Parathyroid adenoma (tissue), 2 donors: ENCODE data around the gene MS4A10.

ENCODE experiments used
- H2AFZ ChIP-seq: fragments of 300-600 bp; sonication (generic); one replicate; pipeline ENCODE4 v1.7.0; 2017; ENCODE audit warnings: antibody characterized with exemption, mild to moderate bottlenecking
- H3K27ac ChIP-seq: fragments of 300-600 bp; sonication (generic); one replicate; pipeline ENCODE4 v1.7.0; 2017
- H3K27me3 ChIP-seq: fragments of 300-600 bp; sonication (generic); one replicate; pipeline ENCODE4 v1.7.0; 2017; ENCODE audit warnings: low read length; ENCODE audit not compliant: control insufficient read depth, insufficient read depth
- H3K36me3 ChIP-seq: fragments of 300-600 bp; sonication (generic); one replicate; pipeline ENCODE4 v1.7.0; 2017; ENCODE audit warnings: low read length; ENCODE audit not compliant: control insufficient read depth, insufficient read depth
- H3K4me1 ChIP-seq: fragments of 300-600 bp; sonication (generic); one replicate; pipeline ENCODE4 v1.7.0; 2017; ENCODE audit warnings: control low read depth
- H3K4me2 ChIP-seq: fragments of 300-600 bp; sonication (generic); one replicate; pipeline ENCODE4 v1.7.0; 2017; ENCODE audit warnings: low read length
- H3K4me3 ChIP-seq: fragments of 300-600 bp; sonication (generic); one replicate; pipeline ENCODE4 v1.7.0; 2017; ENCODE audit warnings: low read depth, low read length
- H3K79me2 ChIP-seq: fragments of 300-600 bp; sonication (generic); one replicate; pipeline ENCODE4 v1.7.0; 2017; ENCODE audit warnings: control low read depth
- H3K9ac ChIP-seq: fragments of 300-600 bp; sonication (generic); one replicate; pipeline ENCODE4 v1.7.0; 2017; ENCODE audit warnings: mild to moderate bottlenecking
- H3K9me3 ChIP-seq: fragments of 300-600 bp; sonication (generic); one replicate; pipeline ENCODE4 v1.7.0; 2017; ENCODE audit warnings: low read length; ENCODE audit not compliant: control insufficient read depth
- CTCF ChIP-seq: fragments of 300-600 bp; sonication (generic); IDR thresholded peaks from one replicate; pipeline ENCODE4 v1.7.0; 2017; ENCODE audit warnings: antibody characterized with exemption, mild to moderate bottlenecking
- donor health status: primary hyperparathyroidism.

MS4A10 gene

GRCh38 chr11:60825118-60825517 is 40.0 kb downstream of the MS4A10 start:
- no peak overlapping the region for H3K4me3 ChIP-seq
- peaks cover 2% of the 10 kb centered on the region for H3K79me2 ChIP-seq
- no peak overlapping the region for H3K9ac ChIP-seq
- peak overlapping the region; percentile 24 for H3K27ac ChIP-seq
- H3K4me1 ChIP-seq, result peaks cover 9% of the 10 kb centered on the region
- no peak for TF ChIP-seq CTCF
- no peaks in the 10 kb centered on the region for H3K36me3 ChIP-seq
- no peak overlapping the region for H3K4me2 ChIP-seq
- H3K9me3 ChIP-seq, result no peaks in the 10 kb centered on the region
- no peak overlapping the region for H2AFZ ChIP-seq
- H3K27me3 ChIP-seq, result no peaks in the 10 kb centered on the region

- Histone ChIP-seq H3K36me3 (no peaks in the 10 kb centered on the region), H3K9me3 (no peaks in the 10 kb centered on the region), H3K79me2 (peaks cover 2% of the 10 kb centered on the region), H3K27ac (peak overlapping the region; percentile 24), H3K4me3 (no peak overlapping the region), H2AFZ (no peak overlapping the region), H3K4me1 (peaks cover 12% of the 10 kb centered on the region), H3K4me2 (no peak overlapping the region), H3K27me3 (no peaks in the 10 kb centered on the region), H3K9ac (no peak overlapping the region)
- TF ChIP-seq CTCF, result no peak
Measured at GRCh38 chr11:60825790-60826189, 40.7 kb downstream of the MS4A10 start.

GRCh38 chr11:60830478-60831142 is 45.5 kb downstream of the MS4A10 start:
- peak overlapping the region; percentile 27 for H3K4me3 ChIP-seq
- H3K27me3 ChIP-seq, result no peaks in the 10 kb centered on the region
- H3K27ac ChIP-seq, result peak overlapping the region; percentile 100
- no peak overlapping the region for H3K9ac ChIP-seq
- peaks cover 2% of the 10 kb centered on the region for H3K79me2 ChIP-seq
- no peak for TF ChIP-seq CTCF
- H3K9me3 ChIP-seq, result no peaks in the 10 kb centered on the region
- peaks cover 45% of the 10 kb centered on the region for H3K4me1 ChIP-seq
- H3K36me3 ChIP-seq, result peaks cover 1% of the 10 kb centered on the region
- peak overlapping the region; percentile 11 for H2AFZ ChIP-seq
- no peak overlapping the region for H3K4me2 ChIP-seq

- H3K36me3 ChIP-seq, result peaks cover 2% of the 10 kb centered on the region
- peak overlapping the region; percentile 100 for H3K27ac ChIP-seq
- peak; percentile 87 for TF ChIP-seq CTCF
- no peaks in the 10 kb centered on the region for H3K9me3 ChIP-seq
- peak overlapping the region; percentile 11 for H2AFZ ChIP-seq
- H3K27me3 ChIP-seq, result no peaks in the 10 kb centered on the region
- peaks cover 47% of the 10 kb centered on the region for H3K4me1 ChIP-seq
- H3K4me2 ChIP-seq, result no peak overlapping the region
- peaks cover 2% of the 10 kb centered on the region for H3K79me2 ChIP-seq
- no peak overlapping the region for H3K9ac ChIP-seq
- H3K4me3 ChIP-seq, result peak overlapping the region; percentile 27
Measured at GRCh38 chr11:60831143-60831500, 46.0 kb downstream of the MS4A10 start.

GRCh38 chr11:60831501-60832079 is 46.5 kb downstream of the MS4A10 start:
- no peak overlapping the region for H3K4me2 ChIP-seq
- H2AFZ ChIP-seq, result no peak overlapping the region
- H3K36me3 ChIP-seq, result peaks cover 2% of the 10 kb centered on the region
- TF ChIP-seq CTCF, result no peak
- H3K27ac ChIP-seq, result peak overlapping the region; percentile 100
- peaks cover 47% of the 10 kb centered on the region for H3K4me1 ChIP-seq
- H3K9ac ChIP-seq, result no peak overlapping the region
- peak overlapping the region; percentile 27 for H3K4me3 ChIP-seq
- H3K9me3 ChIP-seq, result no peaks in the 10 kb centered on the region
- no peaks in the 10 kb centered on the region for H3K27me3 ChIP-seq
- H3K79me2 ChIP-seq, result peaks cover 2% of the 10 kb centered on the region
